GM21717 (cell line): ENCODE data around the gene PIP5K1C.
"Not testable (repeated sequence)": the region's sequence is repeated elsewhere in the genome, so short reads cannot be mapped to it uniquely, and the experiment has no call there.

Experiments
- ATAC-seq: cut with Tn5 transposase; IDR thresholded peaks from one replicate; pipeline ENCODE4 v1.9.1; 2021; ENCODE audit warnings: mild to moderate bottlenecking, moderate library complexity; ENCODE audit not compliant: unreplicated experiment

The PIP5K1C gene

GRCh38 chr19:3661284-3662238 is 38.7 kb downstream of the PIP5K1C start:
- no peak for ATAC-seq

- no peak for ATAC-seq
These were observed 39.6 kb downstream of the PIP5K1C start for GRCh38 chr19:3660493-3661219.

- no peak for ATAC-seq
These were observed 40.5 kb downstream of the PIP5K1C start for GRCh38 chr19:3659746-3660112.

- ATAC-seq, result no peak
These were observed 41.2 kb downstream of the PIP5K1C start for GRCh38 chr19:3658870-3659745.

GRCh38 chr19:3658004-3658869 is 42.0 kb downstream of the PIP5K1C start:
- ATAC-seq, result no peak

GRCh38 chr19:3657395-3657769 is 42.9 kb downstream of the PIP5K1C start:
- ATAC-seq, result no peak

GRCh38 chr19:3656747-3657394 is 43.4 kb downstream of the PIP5K1C start:
- no peak for ATAC-seq

GRCh38 chr19:3656073-3656746 is 44.1 kb downstream of the PIP5K1C start:
- no peak for ATAC-seq

- ATAC-seq, result no peak
These were observed 44.7 kb downstream of the PIP5K1C start for GRCh38 chr19:3655402-3656072.

- ATAC-seq, result no peak
These were observed 46.3 kb downstream of the PIP5K1C start for GRCh38 chr19:3653865-3654513.

GRCh38 chr19:3653081-3653795 is 47.0 kb downstream of the PIP5K1C start:
- no peak for ATAC-seq

- ATAC-seq, result no peak
These were observed 47.8 kb downstream of the PIP5K1C start for GRCh38 chr19:3652422-3652821.

- no peak for ATAC-seq
These were observed 48.6 kb downstream of the PIP5K1C start for GRCh38 chr19:3651684-3652083.

- ATAC-seq, result no peak
These were observed 50.4 kb downstream of the PIP5K1C start for GRCh38 chr19:3649888-3650287.

GRCh38 chr19:3648037-3648905 is 52.0 kb downstream of the PIP5K1C start:
- ATAC-seq, result no peak

GRCh38 chr19:3647102-3647501 is 53.2 kb downstream of the PIP5K1C start:
- ATAC-seq, result not testable (repeated sequence)
